IMR-90 (cell line): ENCODE data around the gene CHMP4B. TPM values are rescaled to one million over a fixed set of nuclear protein-coding genes. Genes with fewer than 3 reads are reported as not detected.

Experiments
- ATAC-seq: fragments of 200-7000 bp; cut with Tn5 transposase; 2 replicates; pipeline ENCODE4 v1.9.1; 2020; ENCODE audit warnings: low read depth, mild to moderate bottlenecking, moderate library complexity
- BruUV-seq: library from RNA; stranded (reverse); fragments of 400-500 nt; replicated peaks from 2 replicates; lab custom pipeline; 2021; lab: Mats Ljungman, UMichigan
- CTCF ChIA-PET: fragments of 300-600 bp; formaldehyde crosslinking; extraction: SDS; loops from one replicate; lab custom pipeline; 2021; ENCODE audit warnings: antibody characterized with exemption; lab: Yijun Ruan, JAX
- POLR2A ChIA-PET: fragments of 300-600 bp; sonication (Branson Sonifier 250); formaldehyde crosslinking; loops from one replicate; lab custom pipeline; 2022; ENCODE audit warnings: antibody characterized with exemption; ENCODE audit not compliant: unreplicated experiment; lab: Charles Lee
- DNase-seq: peaks from one replicate; pipeline ENCODE4 v3.0.0; 2013
- H2AFZ ChIP-seq: replicated peaks from 2 replicates; pipeline ENCODE3; 2013; ENCODE audit warnings: low read length, mild to moderate bottlenecking; ENCODE audit not compliant: poor library complexity
- H2AK5ac ChIP-seq: 2 replicates; pipeline ENCODE4 v1.6.1; 2013; ENCODE audit warnings: low read depth, low read length, inconsistent platforms
- H2AK9ac ChIP-seq: replicated peaks from 2 replicates; pipeline ENCODE3; 2013; ENCODE audit warnings: mild to moderate bottlenecking, low read depth, low read length, moderate library complexity; ENCODE audit not compliant: poor library complexity
- H2BK120ac ChIP-seq: 2 replicates; pipeline ENCODE4 v1.6.1; 2013; ENCODE audit warnings: low read depth, low read length, inconsistent platforms
- H2BK15ac ChIP-seq: 3 replicates; pipeline ENCODE4 v1.6.1; 2013; ENCODE audit warnings: low read depth, low read length, inconsistent platforms
- H2BK20ac ChIP-seq: 2 replicates; pipeline ENCODE4 v1.6.1; 2013; ENCODE audit warnings: low read depth, mild to moderate bottlenecking, inconsistent platforms, low read length, moderate library complexity
- H2BK5ac ChIP-seq: 2 replicates; pipeline ENCODE4 v1.6.1; 2013; ENCODE audit warnings: mild to moderate bottlenecking, low read depth, low read length, inconsistent platforms; ENCODE audit not compliant: poor library complexity, severe bottlenecking
- H3K14ac ChIP-seq: replicated peaks from 2 replicates; pipeline ENCODE4 v1.6.1; 2013; ENCODE audit warnings: low read depth, low read length, inconsistent platforms
- H3K18ac ChIP-seq: 2 replicates; pipeline ENCODE4 v1.6.1; 2013; ENCODE audit warnings: low read depth, low read length, control low read depth
- H3K23ac ChIP-seq: 2 replicates; pipeline ENCODE4 v1.6.1; 2013; ENCODE audit warnings: low read depth, low read length, inconsistent platforms
- H3K27ac ChIP-seq: 2 replicates; pipeline ENCODE4 v1.5.1; 2013; ENCODE audit warnings: mild to moderate bottlenecking, control low read depth, low read length; ENCODE audit not compliant: insufficient read depth
- H3K27me3 ChIP-seq: 2 replicates; pipeline ENCODE4 v1.6.1; 2013; ENCODE audit warnings: low read length; ENCODE audit not compliant: control insufficient read depth, insufficient read depth
- H3K36me3 ChIP-seq: 2 replicates; pipeline ENCODE4 v1.6.1; 2013; ENCODE audit warnings: low read length, mixed read lengths; ENCODE audit not compliant: control insufficient read depth, insufficient read depth
- H3K4ac ChIP-seq: 2 replicates; pipeline ENCODE4 v1.6.1; 2013; ENCODE audit warnings: low read depth, low read length, inconsistent platforms
- H3K4me1 ChIP-seq: 2 replicates; pipeline ENCODE4 v1.6.1; 2013; ENCODE audit warnings: low read length, mixed read lengths; ENCODE audit not compliant: control insufficient read depth, insufficient read depth
- H3K4me2 ChIP-seq: 2 replicates; pipeline ENCODE4 v1.6.1; 2013; ENCODE audit warnings: low read depth, mild to moderate bottlenecking, control low read depth, low read length, moderate library complexity
- H3K4me3 ChIP-seq: 2 replicates; pipeline ENCODE4 v1.5.1; 2013; ENCODE audit warnings: low read depth, mild to moderate bottlenecking, control low read depth, low read length, moderate library complexity; ENCODE audit not compliant: insufficient read depth
- H3K56ac ChIP-seq: 2 replicates; pipeline ENCODE4 v1.6.1; 2013; ENCODE audit warnings: low read length, inconsistent platforms; ENCODE audit not compliant: insufficient read depth; ENCODE audit errors: extremely low read depth
- H3K79me1 ChIP-seq, 2 experiments: 2 replicates each; pipeline ENCODE4 v1.6.1; 2013; ENCODE audit warnings: low read length in 2 of 2, inconsistent platforms in 1 of 2, low read depth in 1 of 2
- H3K9ac ChIP-seq: 2 replicates; pipeline ENCODE4 v1.6.1; 2013; ENCODE audit warnings: low read depth, low read length, control low read depth
- H3K9me1 ChIP-seq: 2 replicates; pipeline ENCODE4 v1.6.1; 2013; ENCODE audit warnings: low read length, inconsistent platforms; ENCODE audit not compliant: insufficient read depth
- H3K9me3 ChIP-seq: 2 replicates; pipeline ENCODE4 v1.6.1; 2013; ENCODE audit warnings: low read length; ENCODE audit not compliant: control insufficient read depth, insufficient read depth
- H4K20me1 ChIP-seq: 2 replicates; pipeline ENCODE4 v1.6.1; 2013; ENCODE audit warnings: low read length, inconsistent platforms; ENCODE audit not compliant: insufficient read depth
- H4K5ac ChIP-seq: 2 replicates; pipeline ENCODE4 v1.6.1; 2013; ENCODE audit warnings: mild to moderate bottlenecking, low read depth, low read length, control low read depth
- H4K8ac ChIP-seq, 2 experiments: 2 replicates each; pipeline ENCODE4 v1.6.1; 2013; ENCODE audit warnings: low read depth in 2 of 2, low read length in 2 of 2, control low read depth in 1 of 2, inconsistent platforms in 1 of 2
- H4K91ac ChIP-seq: 2 replicates; pipeline ENCODE4 v1.6.1; 2013; ENCODE audit warnings: low read depth, low read length, inconsistent platforms; ENCODE audit not compliant: insufficient read depth
- BHLHE40 ChIP-seq: fragments of 150-350 bp; IDR thresholded peaks from 2 replicates; pipeline ENCODE4 v1.6.1; 2016; ENCODE audit warnings: mild to moderate bottlenecking, low read depth, low read length
- CEBPB ChIP-seq: IDR thresholded peaks from 2 replicates; pipeline ENCODE4 v1.6.1; 2012; ENCODE audit warnings: low read depth, low read length, improper control_type of control experiment
- FOS ChIP-seq: fragments of 150-350 bp; IDR thresholded peaks from 2 replicates; pipeline ENCODE4 v1.6.1; 2016; ENCODE audit warnings: low read depth, low read length
- MAFK ChIP-seq: IDR thresholded peaks from 2 replicates; pipeline ENCODE4 v1.6.1; 2012; ENCODE audit warnings: low read depth, low read length, improper control_type of control experiment
- MAZ ChIP-seq: IDR thresholded peaks from 2 replicates; pipeline ENCODE4 v1.6.1; 2012; ENCODE audit warnings: low read depth, mild to moderate bottlenecking, low read length, improper control_type of control experiment, moderate library complexity, borderline replicate concordance
- NFE2L2 ChIP-seq: fragments of 150-350 bp; IDR thresholded peaks from 2 replicates; pipeline ENCODE4 v1.6.1; 2016; ENCODE audit warnings: low read depth, mild to moderate bottlenecking, low read length
- POLR2A ChIP-seq: IDR thresholded peaks from 2 replicates; pipeline ENCODE4 v1.6.1; 2012; ENCODE audit warnings: mild to moderate bottlenecking, low read depth, low read length
- RAD21 ChIP-seq: IDR thresholded peaks from 2 replicates; pipeline ENCODE4 v1.6.1; 2012; ENCODE audit warnings: low read length, improper control_type of control experiment
- RCOR1 ChIP-seq: IDR thresholded peaks from 2 replicates; pipeline ENCODE4 v1.6.1; 2012; ENCODE audit warnings: mild to moderate bottlenecking, low read length, improper control_type of control experiment; ENCODE audit not compliant: insufficient replicate concordance
- RFX5 ChIP-seq: IDR thresholded peaks from 2 replicates; pipeline ENCODE4 v1.8.0; 2012; ENCODE audit warnings: low read depth, mild to moderate bottlenecking, low read length, moderate library complexity
- WGBS, 2 experiments: methylation state at CpG; one replicate each; pipeline versions ENCODE4 v1.1.5 to v1.1.7; 2013; ENCODE audit warnings: missing lambda C conversion rate in 2 of 2; ENCODE audit not compliant: insufficient read length in 1 of 2; ENCODE audit errors: extremely low coverage in 2 of 2; 5-methylcytosine and 5-hydroxymethylcytosine counted together
- dilution Hi-C: fragments of 300-500 bp; cut with HindIII; formaldehyde crosslinking; loops from one replicate; pipeline ENCODE4 v1.14.3; 2018; ENCODE audit warnings: low sequenced_read_pairs; ENCODE audit not compliant: unreplicated experiment
- in situ Hi-C: fragments of 300-500 bp; cut with MboI; formaldehyde crosslinking; loops from 3 replicates; pipeline ENCODE4 v1.14.3; 2019; ENCODE audit warnings: low sequenced_read_pairs, inconsistent platforms, mixed read lengths
- intact Hi-C: fragments of 100-400 bp; cut with micrococcal nuclease; formaldehyde crosslinking; loops from 2 replicates; pipeline ENCODE4 v1.10.0; 2022
- polyA plus RNA-seq, 3 experiments: library from polyadenylated mRNA; depleted of rRNA; stranded (reverse); fragments of >200 nt; gene quantifications; 2 replicates each; pipeline ENCODE4 v1.2.3, GENCODE V29; 2012; ENCODE audit warnings: low replicate concordance in 1 of 3
- total RNA-seq: library from RNA; depleted of rRNA; stranded (reverse); fragments of >200 nt; gene quantifications from 2 replicates; pipeline ENCODE4 v1.2.3, GENCODE V29; 2012

The CHMP4B gene
- total and polyA plus RNA-seq, 2 of the 4 experiments (the other 2 are of a cell fraction) = 30.3 to 94.8 TPM

DNA sequence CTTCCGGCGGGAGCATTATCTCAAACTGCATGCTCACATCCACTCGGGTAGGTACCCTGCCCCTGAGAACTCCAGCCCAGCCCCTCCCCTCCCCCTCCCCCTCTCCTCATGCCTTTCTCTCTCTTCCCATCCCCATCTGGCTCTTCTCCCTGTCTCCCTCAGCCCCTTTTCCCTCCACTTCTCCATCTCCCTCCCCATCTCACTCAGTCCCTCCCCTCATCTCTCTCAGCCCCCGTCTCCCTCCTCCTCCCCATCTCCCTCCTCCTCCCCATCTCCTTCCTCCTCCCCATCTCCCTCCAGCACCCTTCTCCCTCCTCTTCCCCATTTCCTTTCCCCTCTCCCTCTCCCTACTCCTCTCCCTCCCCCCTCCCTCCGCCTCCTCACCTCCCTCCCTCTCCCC, 27.3 kb upstream of the CHMP4B start:
- Histone ChIP-seq H2AK9ac (no peak overlapping the region), H4K5ac (no peak overlapping the region), H3K56ac (no peak overlapping the region), H3K23ac (no peak overlapping the region), H3K4me1 (no peaks in the 10 kb centered on the region), H3K9me3 (no peaks in the 10 kb centered on the region), H3K9me1 (no peaks in the 10 kb centered on the region), H3K4ac (no peak overlapping the region), H2AFZ (no peak overlapping the region), H3K14ac (no peak overlapping the region), H2BK5ac (no peak overlapping the region), H4K8ac (no peak overlapping the region), H2BK120ac (no peak overlapping the region), H2AK5ac (no peak overlapping the region), H3K18ac (no peak overlapping the region), H3K4me2 (no peak overlapping the region), H3K79me1 (no peaks in the 10 kb centered on the region; a peak in 1 of 4 replicates), H3K9ac (no peak overlapping the region), H4K91ac (no peak overlapping the region), H2BK15ac (no peak overlapping the region), H3K4me3 (no peak overlapping the region), H3K36me3 (no peaks in the 10 kb centered on the region; the same call in 1 of the 2 replicates), H3K27ac (no peak overlapping the region), H4K20me1 (no peaks in the 10 kb centered on the region), H2BK20ac (no peak overlapping the region), H3K27me3 (no peaks in the 10 kb centered on the region)
- 70 to 82% methylated on average over 1 to 4 of the region's 5 CpGs for WGBS, 2 experiments
- CTCF ChIA-PET = interaction anchor here (0.6 kb wide), 1 partner anchor 12 kb away, joined by 8 read pairs; no protein-coding TSS in a partner anchor
- in situ Hi-C loops (no loop called here), dilution Hi-C loops (no loop called here), intact Hi-C loops (no loop called here)
- no TSS peak for BruUV-seq
- TF ChIP-seq RCOR1 = no peak
- TF ChIP-seq POLR2A = no peak
- TF ChIP-seq MAFK = no peak
- TF ChIP-seq FOS = no peak
- no peak for TF ChIP-seq NFE2L2
- TF ChIP-seq RFX5 = no peak
- no peak for TF ChIP-seq RAD21
- no peak for TF ChIP-seq MAZ
- no peak for TF ChIP-seq BHLHE40
- no peak for TF ChIP-seq CEBPB
- ATAC-seq = no peak
- POLR2A ChIA-PET = no interaction called here
- DNase-seq = no peak
